SK-N-SH (cell line): ENCODE results near the gene TPRA1. TPM values are rescaled to one million over a fixed set of nuclear protein-coding genes. Genes with fewer than 3 reads are reported as not detected.

Experiments
- CTCF ChIA-PET: fragments of 300-600, 350-600 bp; formaldehyde crosslinking; extraction: SDS; loops from one replicate; lab custom pipeline; 2021; lab: Yijun Ruan, JAX
- POLR2A ChIA-PET: fragments of 350-600 bp; sonication (Branson Sonifier 250); formaldehyde crosslinking; extraction: SDS; loops from one replicate; lab custom pipeline; 2020; ENCODE audit warnings: antibody characterized with exemption, inconsistent platforms; lab: Yijun Ruan, JAX
- DNase-seq: peaks from one replicate; pipeline ENCODE4 v3.0.0; 2012
- H2AFZ ChIP-seq: fragments of 200-600 bp; sonication (generic); 2 replicates; pipeline ENCODE4 v1.8.1; 2016; ENCODE audit warnings: antibody characterized with exemption, mild to moderate bottlenecking, low read depth
- H3F3A ChIP-seq: fragments of 200-600 bp; sonication (generic); replicated peaks from 2 replicates; pipeline ENCODE3; 2016; ENCODE audit warnings: antibody characterized with exemption, mild to moderate bottlenecking; ENCODE audit not compliant: insufficient read depth
- H3K27ac ChIP-seq, 2 experiments: fragments of 200-500 bp in 1 of 2; fragments of 200-600 bp in 1 of 2; sonication (Bioruptor generic) in 1 of 2; sonication (generic), shearing (Covaris generic) in 1 of 2; 2 replicates each; pipeline versions ENCODE4 v1.5.1 to v1.6.1; 2014 to 2016; ENCODE audit warnings: low read depth in 2 of 2, inconsistent platforms in 1 of 2, low read length in 1 of 2, mild to moderate bottlenecking in 1 of 2, mixed read lengths in 1 of 2
- H3K27me3 ChIP-seq: fragments of 200-600 bp; sonication (generic), shearing (Covaris generic); 2 replicates; pipeline ENCODE4 v1.6.1; 2016; ENCODE audit warnings: mixed run types; ENCODE audit not compliant: insufficient read depth
- H3K36me3 ChIP-seq, 2 experiments: fragments of 200-500 bp in 1 of 2; fragments of 200-600 bp in 1 of 2; sonication (Bioruptor generic) in 1 of 2; sonication (generic) in 1 of 2; replicated peaks in 1 of 2; 2 replicates each; pipeline versions ENCODE3 to v1.5.1; 2014 to 2016; ENCODE audit warnings: low read length in 1 of 2, mild to moderate bottlenecking in 1 of 2; ENCODE audit not compliant: insufficient read depth in 2 of 2, control insufficient read depth in 1 of 2
- H3K4me1 ChIP-seq, 2 experiments: fragments of 200-500 bp in 1 of 2; fragments of 200-600 bp in 1 of 2; sonication (Bioruptor generic) in 1 of 2; sonication (generic), shearing (Covaris generic) in 1 of 2; 2 replicates each; pipeline versions ENCODE4 v1.5.1 to v1.6.1; 2014 to 2016; ENCODE audit warnings: low read depth in 1 of 2, low read length in 1 of 2, mixed run types in 1 of 2; ENCODE audit not compliant: insufficient read depth in 2 of 2, control insufficient read depth in 1 of 2
- H3K4me2 ChIP-seq: fragments of 200-600 bp; sonication (generic), shearing (Covaris generic); 2 replicates; pipeline ENCODE4 v1.6.1; 2017; ENCODE audit warnings: mixed run types
- H3K4me3 ChIP-seq, 2 experiments: fragments of 200-500 bp in 1 of 2; fragments of 200-600 bp in 1 of 2; sonication (Bioruptor generic) in 1 of 2; sonication (generic), shearing (Covaris generic) in 1 of 2; 2 replicates each; pipeline versions ENCODE4 v1.5.1 to v1.8.1; 2014 to 2016; ENCODE audit warnings: low read depth in 2 of 2, inconsistent platforms in 1 of 2, low read length in 1 of 2, mild to moderate bottlenecking in 1 of 2, mixed read lengths in 1 of 2, moderate library complexity in 1 of 2
- H3K79me2 ChIP-seq: fragments of 200-600 bp; sonication (generic); 2 replicates; pipeline ENCODE4 v1.8.1; 2017; ENCODE audit warnings: mild to moderate bottlenecking; ENCODE audit not compliant: insufficient read depth
- H3K9ac ChIP-seq: fragments of 200-600 bp; sonication (generic); 2 replicates; pipeline ENCODE4 v1.6.1; 2017; ENCODE audit warnings: mixed run types
- H3K9me2 ChIP-seq: fragments of 200-600 bp; sonication (generic); 2 replicates; pipeline ENCODE4 v1.6.1; 2017; ENCODE audit warnings: mixed run types
- H3K9me3 ChIP-seq: fragments of 200-600 bp; sonication (generic); 2 replicates; pipeline ENCODE4 v1.6.1; 2017; ENCODE audit warnings: mixed run types, mild to moderate bottlenecking, moderate library complexity
- H4K20me1 ChIP-seq: fragments of 200-600 bp; sonication (generic); 2 replicates; pipeline ENCODE4 v1.6.1; 2017; ENCODE audit warnings: mild to moderate bottlenecking, mixed run types; ENCODE audit not compliant: insufficient read depth
- CHD2 ChIP-seq: fragments of 150-350 bp; IDR thresholded peaks from 2 replicates; pipeline ENCODE4 v1.6.1; 2018; ENCODE audit warnings: low read length; ENCODE audit not compliant: partially characterized antibody
- CTCF ChIP-seq: fragments of 200-600 bp; sonication (generic); IDR thresholded peaks from 2 replicates; pipeline ENCODE4 v1.6.1; 2017; ENCODE audit warnings: antibody characterized with exemption, mild to moderate bottlenecking, moderate library complexity
- FOSL2 ChIP-seq: IDR thresholded peaks from 2 replicates; pipeline ENCODE4 v1.4.0; 2012; ENCODE audit warnings: low read depth, mild to moderate bottlenecking, moderate library complexity, borderline replicate concordance
- GABPA ChIP-seq: IDR thresholded peaks from 2 replicates; pipeline ENCODE4 v1.4.0; 2012; ENCODE audit warnings: low read depth, mild to moderate bottlenecking
- GATA2 ChIP-seq: sonication (generic); formaldehyde crosslinking; IDR thresholded peaks from 2 replicates; pipeline ENCODE4 v1.5.0; 2020; ENCODE audit warnings: mild to moderate bottlenecking, missing genetic modification reagents
- JUND ChIP-seq: IDR thresholded peaks from 2 replicates; pipeline ENCODE4 v1.4.0; 2012
- POLR2AphosphoS5 ChIP-seq: IDR thresholded peaks from 2 replicates; pipeline ENCODE4 v1.6.1; 2012; ENCODE audit warnings: low read depth, low read length
- RAD21 ChIP-seq: IDR thresholded peaks from 2 replicates; pipeline ENCODE4 v1.6.1; 2012; ENCODE audit warnings: mild to moderate bottlenecking, low read length
- RCOR1 ChIP-seq: fragments of 150-350 bp; IDR thresholded peaks from 2 replicates; pipeline ENCODE4 v1.6.1; 2017; ENCODE audit warnings: antibody characterized with exemption, low read length
- SIN3A ChIP-seq: IDR thresholded peaks from 2 replicates; pipeline ENCODE4 v1.6.1; 2012; ENCODE audit warnings: low read depth, mild to moderate bottlenecking, low read length, moderate library complexity, borderline replicate concordance
- SMC3 ChIP-seq: IDR thresholded peaks from 2 replicates; pipeline ENCODE4 v1.6.1; 2012; ENCODE audit warnings: low read depth, low read length, improper control_type of control experiment
- TEAD4 ChIP-seq: IDR thresholded peaks from 2 replicates; pipeline ENCODE4 v1.4.0; 2012; ENCODE audit warnings: mild to moderate bottlenecking, borderline replicate concordance; ENCODE audit not compliant: insufficient read depth
- WGBS: methylation state at CpG from one replicate; pipeline ENCODE4 v1.1.6; 2017; ENCODE audit warnings: low lambda C conversion rate; 5-methylcytosine and 5-hydroxymethylcytosine counted together
- polyA plus RNA-seq, 3 experiments: library from polyadenylated mRNA; depleted of rRNA; stranded (reverse); fragments of >200 nt; gene quantifications; 2 replicates each; pipeline ENCODE4 v1.2.3, GENCODE V29; 2012
- TF ChIP-seq, protein P1 (sequence below): IDR thresholded peaks from 2 replicates; pipeline ENCODE4 v1.6.1; 2012; ENCODE audit warnings: mild to moderate bottlenecking, low read depth, low read length, moderate library complexity
- TF ChIP-seq, protein P2 (sequence below): IDR thresholded peaks from 2 replicates; pipeline ENCODE4 v1.4.0; 2012; ENCODE audit warnings: low read depth, borderline replicate concordance
- TF ChIP-seq, protein P3 (sequence below): fragments of 150-350 bp; IDR thresholded peaks from 2 replicates; pipeline ENCODE4 v1.6.1; 2017; ENCODE audit warnings: antibody characterized with exemption, low read length, low read depth, borderline replicate concordance

The TPRA1 gene
- polyA plus RNA-seq, 1 of the 3 experiments (the other 2 are of a cell fraction): 26.3 TPM

DNA sequence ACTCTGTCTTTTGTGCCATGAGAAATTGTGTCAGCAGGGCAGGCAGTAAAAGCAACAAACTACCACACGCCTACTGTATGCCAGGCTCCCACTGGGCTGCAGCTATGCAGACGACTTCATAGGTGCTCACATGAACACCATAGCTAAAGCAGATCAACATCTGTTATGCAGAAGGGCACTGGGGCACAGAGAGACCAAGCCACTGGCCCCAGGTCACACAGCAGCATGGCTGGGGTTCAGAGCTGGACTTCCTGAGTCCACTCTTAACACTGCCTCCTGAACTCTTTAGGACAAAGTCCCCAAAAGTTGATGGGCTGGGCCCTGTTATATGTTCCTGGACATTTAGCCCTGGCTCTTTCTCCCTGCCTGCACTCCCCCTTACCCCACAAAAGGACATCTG lies 12.4 kb downstream of the TPRA1 start (continued):
- TF ChIP-seq, protein P1, sequence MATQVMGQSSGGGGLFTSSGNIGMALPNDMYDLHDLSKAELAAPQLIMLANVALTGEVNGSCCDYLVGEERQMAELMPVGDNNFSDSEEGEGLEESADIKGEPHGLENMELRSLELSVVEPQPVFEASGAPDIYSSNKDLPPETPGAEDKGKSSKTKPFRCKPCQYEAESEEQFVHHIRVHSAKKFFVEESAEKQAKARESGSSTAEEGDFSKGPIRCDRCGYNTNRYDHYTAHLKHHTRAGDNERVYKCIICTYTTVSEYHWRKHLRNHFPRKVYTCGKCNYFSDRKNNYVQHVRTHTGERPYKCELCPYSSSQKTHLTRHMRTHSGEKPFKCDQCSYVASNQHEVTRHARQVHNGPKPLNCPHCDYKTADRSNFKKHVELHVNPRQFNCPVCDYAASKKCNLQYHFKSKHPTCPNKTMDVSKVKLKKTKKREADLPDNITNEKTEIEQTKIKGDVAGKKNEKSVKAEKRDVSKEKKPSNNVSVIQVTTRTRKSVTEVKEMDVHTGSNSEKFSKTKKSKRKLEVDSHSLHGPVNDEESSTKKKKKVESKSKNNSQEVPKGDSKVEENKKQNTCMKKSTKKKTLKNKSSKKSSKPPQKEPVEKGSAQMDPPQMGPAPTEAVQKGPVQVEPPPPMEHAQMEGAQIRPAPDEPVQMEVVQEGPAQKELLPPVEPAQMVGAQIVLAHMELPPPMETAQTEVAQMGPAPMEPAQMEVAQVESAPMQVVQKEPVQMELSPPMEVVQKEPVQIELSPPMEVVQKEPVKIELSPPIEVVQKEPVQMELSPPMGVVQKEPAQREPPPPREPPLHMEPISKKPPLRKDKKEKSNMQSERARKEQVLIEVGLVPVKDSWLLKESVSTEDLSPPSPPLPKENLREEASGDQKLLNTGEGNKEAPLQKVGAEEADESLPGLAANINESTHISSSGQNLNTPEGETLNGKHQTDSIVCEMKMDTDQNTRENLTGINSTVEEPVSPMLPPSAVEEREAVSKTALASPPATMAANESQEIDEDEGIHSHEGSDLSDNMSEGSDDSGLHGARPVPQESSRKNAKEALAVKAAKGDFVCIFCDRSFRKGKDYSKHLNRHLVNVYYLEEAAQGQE: no peak
- no peak for TF ChIP-seq CHD2
- no peak for TF ChIP-seq CTCF
- TF ChIP-seq SMC3: no peak

GRCh38 chr3:127577448-127577847 lies 13.1 kb downstream of the TPRA1 start:
- 98% methylated on average over 4 of the region's 7 CpGs for WGBS
- H4K20me1 ChIP-seq: peaks cover 31% of the 10 kb centered on the region; the same call in 1 of the 2 replicates
- TF ChIP-seq POLR2AphosphoS5 (no peak), TEAD4 (no peak), CTCF (no peak), JUND (no peak), RAD21 (no peak), FOSL2 (no peak), GATA2 (CRISPR knock-in tag) (no peak), CHD2 (no peak), SIN3A (no peak), GABPA (no peak), RCOR1 (no peak)
- TF ChIP-seq, protein P1: no peak
- TF ChIP-seq, protein P2, sequence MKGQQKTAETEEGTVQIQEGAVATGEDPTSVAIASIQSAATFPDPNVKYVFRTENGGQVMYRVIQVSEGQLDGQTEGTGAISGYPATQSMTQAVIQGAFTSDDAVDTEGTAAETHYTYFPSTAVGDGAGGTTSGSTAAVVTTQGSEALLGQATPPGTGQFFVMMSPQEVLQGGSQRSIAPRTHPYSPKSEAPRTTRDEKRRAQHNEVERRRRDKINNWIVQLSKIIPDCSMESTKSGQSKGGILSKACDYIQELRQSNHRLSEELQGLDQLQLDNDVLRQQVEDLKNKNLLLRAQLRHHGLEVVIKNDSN: no peak
- TF ChIP-seq, protein P3, sequence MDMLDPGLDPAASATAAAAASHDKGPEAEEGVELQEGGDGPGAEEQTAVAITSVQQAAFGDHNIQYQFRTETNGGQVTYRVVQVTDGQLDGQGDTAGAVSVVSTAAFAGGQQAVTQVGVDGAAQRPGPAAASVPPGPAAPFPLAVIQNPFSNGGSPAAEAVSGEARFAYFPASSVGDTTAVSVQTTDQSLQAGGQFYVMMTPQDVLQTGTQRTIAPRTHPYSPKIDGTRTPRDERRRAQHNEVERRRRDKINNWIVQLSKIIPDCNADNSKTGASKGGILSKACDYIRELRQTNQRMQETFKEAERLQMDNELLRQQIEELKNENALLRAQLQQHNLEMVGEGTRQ: no peak

More at GRCh38 chr3:127577448-127577847, 13.1 kb downstream of the TPRA1 start:
- no peak for DNase-seq
- Histone ChIP-seq H3K27me3 (no peaks in the 10 kb centered on the region), H3K9ac (no peak overlapping the region), H3K4me1 (peaks cover 0 to 7% of the 10 kb centered on the region in 2 experiments; a peak in 1 of 4 replicates), H3K27ac (no peak overlapping the region), H3K9me3 (no peaks in the 10 kb centered on the region), H3F3A (no peaks in the 10 kb centered on the region), H3K9me2 (no peaks in the 10 kb centered on the region), H2AFZ (no peak overlapping the region), H3K36me3 (peaks cover 0 to 27% of the 10 kb centered on the region in 2 experiments), H3K4me2 (no peak overlapping the region), H3K4me3 (no peak overlapping the region), H3K79me2 (peaks cover 20% of the 10 kb centered on the region; the same call in 1 of the 2 replicates)
- ChIA-PET CTCF (interaction anchor here (1.0 to 4.5 kb wide), 4 partner anchors 10 to 394 kb away, joined by 3 to 95 read pairs (median 14); partner anchors contain the start of gene TPRA1), POLR2A (no interaction called here)
